GM12865 (cell line): Measurements from ENCODE around the gene CDK1.

Source experiments
- DNase-seq: peaks from one replicate; pipeline ENCODE4 v3.0.0; 2010; ENCODE audit warnings: low read depth
- H3K4me3 ChIP-seq: 2 replicates; pipeline ENCODE4 v1.5.1; 2011; ENCODE audit warnings: mild to moderate bottlenecking, low read depth, low read length, control low read depth
- CTCF ChIP-seq: IDR thresholded peaks from 2 replicates; pipeline ENCODE4 v1.5.1; 2011; ENCODE audit warnings: low read length, control low read depth, low read depth, inconsistent platforms; ENCODE audit not compliant: insufficient read depth; ENCODE audit errors: missing control alignments

CDK1 gene

GRCh38 chr10:60753152-60753551 is 25.1 kb upstream of the CDK1 start:
- no peak for DNase-seq
- TF ChIP-seq CTCF = no peak
- no peak overlapping the region for H3K4me3 ChIP-seq

GRCh38 chr10:60753817-60754216 is 24.5 kb upstream of the CDK1 start:
- H3K4me3 ChIP-seq = no peak overlapping the region

GRCh38 chr10:60757420-60757895 is 20.8 kb upstream of the CDK1 start:
- DNase-seq = no peak
- H3K4me3 ChIP-seq = no peak overlapping the region
- no peak for TF ChIP-seq CTCF

More at GRCh38 chr10:60753817-60754216, 24.5 kb upstream of the CDK1 start:
- no peak for TF ChIP-seq CTCF
- DNase-seq = no peak

- TF ChIP-seq CTCF = no peak
- DNase-seq = no peak
- H3K4me3 ChIP-seq = no peak overlapping the region
These were observed 19.1 kb upstream of the CDK1 start for GRCh38 chr10:60759181-60759580.

GRCh38 chr10:60760711-60761210 is 17.5 kb upstream of the CDK1 start:
- H3K4me3 ChIP-seq = no peak overlapping the region
- no peak for DNase-seq
- no peak for TF ChIP-seq CTCF

GRCh38 chr10:60762554-60762953 is 15.7 kb upstream of the CDK1 start:
- H3K4me3 ChIP-seq = no peak overlapping the region
- no peak for DNase-seq
- TF ChIP-seq CTCF = no peak

GRCh38 chr10:60767424-60767823 is 10.9 kb upstream of the CDK1 start:
- DNase-seq = no peak
- no peak for TF ChIP-seq CTCF
- H3K4me3 ChIP-seq = no peak overlapping the region
